ENCODE data around the gene VAV1.

The VAV1 gene

GRCh38 chr19:6852001-6852400 is 79.5 kb downstream of the VAV1 start:
- FAIRE-seq (no peak), DNase-seq (ENCODE audit: insufficient read length, low spot score) (no peak)
- no peak for TF ChIP-seq POLR2AphosphoS5 (IDR thresholded peaks at IDR 0.05; ENCODE audit: low read depth, low read length)
- TF ChIP-seq PAX5 (IDR thresholded peaks at IDR 0.05; ENCODE audit: insufficient read depth, low read length, severe bottlenecking) = no peak
- TF ChIP-seq POLR2A (IDR thresholded peaks at IDR 0.05; ENCODE audit: low read depth, low read length) = no peak
- TF ChIP-seq POU2F2 (IDR thresholded peaks at IDR 0.05; ENCODE audit: low read depth, low read length) = no peak
- no peak for TF ChIP-seq TAF1 (IDR thresholded peaks at IDR 0.05; ENCODE audit: low read depth, low read length)
- TF ChIP-seq SPI1 (IDR thresholded peaks at IDR 0.05; ENCODE audit: low read depth, low read length) = no peak

GRCh38 chr19:6853868-6854267 is 81.4 kb downstream of the VAV1 start:
- no peak for DNase-seq (ENCODE audit: insufficient read length, low spot score)
- no peak for FAIRE-seq
- TF ChIP-seq TAF1 (IDR thresholded peaks at IDR 0.05; ENCODE audit: low read depth, low read length) (no peak), PAX5 (IDR thresholded peaks at IDR 0.05; ENCODE audit: insufficient read depth, low read length, severe bottlenecking) (no peak), POLR2AphosphoS5 (IDR thresholded peaks at IDR 0.05; ENCODE audit: low read depth, low read length) (no peak), SPI1 (IDR thresholded peaks at IDR 0.05; ENCODE audit: low read depth, low read length) (no peak), POU2F2 (IDR thresholded peaks at IDR 0.05; ENCODE audit: low read depth, low read length) (no peak), POLR2A (IDR thresholded peaks at IDR 0.05; ENCODE audit: low read depth, low read length) (no peak)

- TF ChIP-seq POU2F2 (IDR thresholded peaks at IDR 0.05; ENCODE audit: low read depth, low read length) (no peak), PAX5 (IDR thresholded peaks at IDR 0.05; ENCODE audit: insufficient read depth, low read length, severe bottlenecking) (no peak), SPI1 (IDR thresholded peaks at IDR 0.05; ENCODE audit: low read depth, low read length) (no peak), TAF1 (IDR thresholded peaks at IDR 0.05; ENCODE audit: low read depth, low read length) (no peak)
- FAIRE-seq (no peak), DNase-seq (ENCODE audit: insufficient read length, low spot score) (no peak)
Observed at GRCh38 chr19:6854758-6855157, 82.2 kb downstream of the VAV1 start.

GRCh38 chr19:6856749-6857372 is 84.4 kb downstream of the VAV1 start:
- FAIRE-seq = no peak
- TF ChIP-seq POLR2AphosphoS5 (IDR thresholded peaks at IDR 0.05; ENCODE audit: low read depth, low read length) = no peak
- no peak for TF ChIP-seq POU2F2 (IDR thresholded peaks at IDR 0.05; ENCODE audit: low read depth, low read length)
- TF ChIP-seq TAF1 (IDR thresholded peaks at IDR 0.05; ENCODE audit: low read depth, low read length) = no peak
- TF ChIP-seq POLR2A (IDR thresholded peaks at IDR 0.05; ENCODE audit: low read depth, low read length) = no peak
- no peak for TF ChIP-seq PAX5 (IDR thresholded peaks at IDR 0.05; ENCODE audit: insufficient read depth, low read length, severe bottlenecking)
- TF ChIP-seq SPI1 (IDR thresholded peaks at IDR 0.05; ENCODE audit: low read depth, low read length) = no peak
- DNase-seq (ENCODE audit: insufficient read length, low spot score) = no peak

GRCh38 chr19:6861683-6862286 is 89.3 kb downstream of the VAV1 start:
- TF ChIP-seq SPI1 (IDR thresholded peaks at IDR 0.05; ENCODE audit: low read depth, low read length) (no peak), POLR2A (IDR thresholded peaks at IDR 0.05; ENCODE audit: low read depth, low read length) (no peak), POU2F2 (IDR thresholded peaks at IDR 0.05; ENCODE audit: low read depth, low read length) (no peak), TAF1 (IDR thresholded peaks at IDR 0.05; ENCODE audit: low read depth, low read length) (no peak), PAX5 (IDR thresholded peaks at IDR 0.05; ENCODE audit: insufficient read depth, low read length, severe bottlenecking) (no peak), POLR2AphosphoS5 (IDR thresholded peaks at IDR 0.05; ENCODE audit: low read depth, low read length) (no peak)
- FAIRE-seq (peak; percentile 47), DNase-seq (ENCODE audit: insufficient read length, low spot score) (no peak)

- FAIRE-seq (peak; percentile 97), DNase-seq (ENCODE audit: insufficient read length, low spot score) (peak; percentile 65)
- TF ChIP-seq SPI1 (IDR thresholded peaks at IDR 0.05; ENCODE audit: low read depth, low read length) (no peak), PAX5 (IDR thresholded peaks at IDR 0.05; ENCODE audit: insufficient read depth, low read length, severe bottlenecking) (no peak), POLR2AphosphoS5 (IDR thresholded peaks at IDR 0.05; ENCODE audit: low read depth, low read length) (no peak), POU2F2 (IDR thresholded peaks at IDR 0.05; ENCODE audit: low read depth, low read length) (peak; percentile 47; the same call in 1 of the 2 replicates), POLR2A (IDR thresholded peaks at IDR 0.05; ENCODE audit: low read depth, low read length) (no peak), TAF1 (IDR thresholded peaks at IDR 0.05; ENCODE audit: low read depth, low read length) (no peak)
Observed at GRCh38 chr19:6862673-6863078, 90.2 kb downstream of the VAV1 start.

GRCh38 chr19:6864325-6864940 is 91.9 kb downstream of the VAV1 start:
- TF ChIP-seq POU2F2 (IDR thresholded peaks at IDR 0.05; ENCODE audit: low read depth, low read length) = no peak
- no peak for TF ChIP-seq TAF1 (IDR thresholded peaks at IDR 0.05; ENCODE audit: low read depth, low read length)
- no peak for TF ChIP-seq POLR2A (IDR thresholded peaks at IDR 0.05; ENCODE audit: low read depth, low read length)
- TF ChIP-seq SPI1 (IDR thresholded peaks at IDR 0.05; ENCODE audit: low read depth, low read length) = no peak
- no peak for TF ChIP-seq PAX5 (IDR thresholded peaks at IDR 0.05; ENCODE audit: insufficient read depth, low read length, severe bottlenecking)
- TF ChIP-seq POLR2AphosphoS5 (IDR thresholded peaks at IDR 0.05; ENCODE audit: low read depth, low read length) = no peak
- FAIRE-seq (no peak), DNase-seq (ENCODE audit: insufficient read length, low spot score) (no peak)

- TF ChIP-seq PAX5 (IDR thresholded peaks at IDR 0.05; ENCODE audit: insufficient read depth, low read length, severe bottlenecking) (no peak), POU2F2 (IDR thresholded peaks at IDR 0.05; ENCODE audit: low read depth, low read length) (no peak)
- DNase-seq (ENCODE audit: insufficient read length, low spot score) (no peak), FAIRE-seq (no peak)
Observed at GRCh38 chr19:6865849-6866248, 93.3 kb downstream of the VAV1 start.

- DNase-seq (ENCODE audit: insufficient read length, low spot score) (no peak), FAIRE-seq (no peak)
- TF ChIP-seq PAX5 (IDR thresholded peaks at IDR 0.05; ENCODE audit: insufficient read depth, low read length, severe bottlenecking) = no peak
- no peak for TF ChIP-seq POLR2A (IDR thresholded peaks at IDR 0.05; ENCODE audit: low read depth, low read length)
- TF ChIP-seq POU2F2 (IDR thresholded peaks at IDR 0.05; ENCODE audit: low read depth, low read length) = no peak
- no peak for TF ChIP-seq SPI1 (IDR thresholded peaks at IDR 0.05; ENCODE audit: low read depth, low read length)
- TF ChIP-seq TAF1 (IDR thresholded peaks at IDR 0.05; ENCODE audit: low read depth, low read length) = no peak
Observed at GRCh38 chr19:6866741-6867151, 94.2 kb downstream of the VAV1 start.

Measured in GM12891 (cell line).